PC-9 (cell line): ENCODE data around the gene HSD17B2.

Source experiments
- EZH2 ChIP-seq: fragments of 200-600 bp; sonication (generic); IDR thresholded peaks from 2 replicates; pipeline ENCODE4 v1.8.0; 2017; ENCODE audit warnings: antibody characterized with exemption, low read depth
- TF ChIP-seq, protein P1 (sequence below): fragments of 200-600 bp; sonication (generic); conservative IDR thresholded peaks from 2 replicates; pipeline ENCODE4 v1.6.1; 2017; ENCODE audit warnings: mixed run types, antibody characterized with exemption, mild to moderate bottlenecking, moderate library complexity

DNA sequence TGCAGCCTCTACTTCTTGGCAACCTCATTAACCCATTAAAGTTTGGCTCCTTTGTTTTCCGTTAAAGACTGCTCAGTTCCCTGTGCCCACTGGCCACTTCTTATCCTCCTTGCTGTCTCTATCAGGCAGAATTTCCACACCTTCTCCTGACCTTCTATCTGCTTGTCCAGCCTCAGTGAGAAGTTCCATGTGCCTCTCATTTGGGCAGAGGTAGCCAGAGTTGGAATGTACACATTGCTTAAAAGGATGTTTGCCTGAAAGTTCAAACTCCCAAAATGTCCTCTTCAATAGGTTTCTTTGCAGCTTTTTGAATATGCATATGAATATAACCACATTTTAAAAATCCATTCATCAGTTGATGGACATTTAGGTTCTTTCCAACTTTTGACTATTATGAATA is 47.0 kb downstream of the HSD17B2 start:
- TF ChIP-seq, protein P1, sequence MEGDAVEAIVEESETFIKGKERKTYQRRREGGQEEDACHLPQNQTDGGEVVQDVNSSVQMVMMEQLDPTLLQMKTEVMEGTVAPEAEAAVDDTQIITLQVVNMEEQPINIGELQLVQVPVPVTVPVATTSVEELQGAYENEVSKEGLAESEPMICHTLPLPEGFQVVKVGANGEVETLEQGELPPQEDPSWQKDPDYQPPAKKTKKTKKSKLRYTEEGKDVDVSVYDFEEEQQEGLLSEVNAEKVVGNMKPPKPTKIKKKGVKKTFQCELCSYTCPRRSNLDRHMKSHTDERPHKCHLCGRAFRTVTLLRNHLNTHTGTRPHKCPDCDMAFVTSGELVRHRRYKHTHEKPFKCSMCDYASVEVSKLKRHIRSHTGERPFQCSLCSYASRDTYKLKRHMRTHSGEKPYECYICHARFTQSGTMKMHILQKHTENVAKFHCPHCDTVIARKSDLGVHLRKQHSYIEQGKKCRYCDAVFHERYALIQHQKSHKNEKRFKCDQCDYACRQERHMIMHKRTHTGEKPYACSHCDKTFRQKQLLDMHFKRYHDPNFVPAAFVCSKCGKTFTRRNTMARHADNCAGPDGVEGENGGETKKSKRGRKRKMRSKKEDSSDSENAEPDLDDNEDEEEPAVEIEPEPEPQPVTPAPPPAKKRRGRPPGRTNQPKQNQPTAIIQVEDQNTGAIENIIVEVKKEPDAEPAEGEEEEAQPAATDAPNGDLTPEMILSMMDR: no peak
- TF ChIP-seq EZH2: no peak
